Colonic mucosa (tissue), 4 donors: ENCODE measurements around the gene FAT4. TPM values are rescaled to one million over a fixed set of nuclear protein-coding genes. Genes with fewer than 3 reads are reported as not detected.

Experiments
- DNase-seq: peaks from one replicate; pipeline ENCODE4 v3.0.0-alpha.2; 2020
- H3K27ac ChIP-seq: fragments of 200-600 bp; one replicate; pipeline ENCODE4 v1.8.0; 2021
- H3K27me3 ChIP-seq: fragments of 200-600 bp; one replicate; pipeline ENCODE4 v1.8.0; 2021
- H3K36me3 ChIP-seq: fragments of 200-600 bp; one replicate; pipeline ENCODE4 v1.8.0; 2021
- H3K4me1 ChIP-seq: fragments of 200-600 bp; one replicate; pipeline ENCODE4 v1.8.0; 2021; ENCODE audit warnings: mild to moderate bottlenecking
- H3K4me3 ChIP-seq: fragments of 200-600 bp; one replicate; pipeline ENCODE4 v1.8.0; 2021
- H3K9ac ChIP-seq, 2 donors: one replicate each; pipeline ENCODE4 v1.7.0; 2013; ENCODE audit warnings: control low read depth in 2 of 2, low read depth in 2 of 2, low read length in 2 of 2
- H3K9me3 ChIP-seq: fragments of 200-600 bp; one replicate; pipeline ENCODE4 v1.8.0; 2021
- intact Hi-C: fragments of 100-400 bp; cut with DNase I; formaldehyde crosslinking; loops from one replicate; pipeline ENCODE4 v1.14.1; 2022
- total RNA-seq, 2 donors: library from RNA; stranded (reverse); fragmentation: NEBNext Ultra II Directional in 1 of 2; extraction: Animal tissue kit (Norgen Biotek cat#: 25700) in 1 of 2; gene quantifications; one replicate each; pipeline ENCODE4 v1.2.1, GENCODE V29; 2021
- TF ChIP-seq, protein P1 (sequence below): fragments of 200-600 bp; IDR thresholded peaks from one replicate; pipeline ENCODE4 v1.8.0; 2022; ENCODE audit warnings: antibody characterized with exemption, mild to moderate bottlenecking
- donor health status: healthy.
- donor health status: DM: no; HTN: no; CAD: no.
- donor health status: DM: no; HTN: no; CAD: no.

Gene FAT4
- total RNA-seq, 2 donors from 2014 or later, result 1.5 to 4.3 TPM

DNA sequence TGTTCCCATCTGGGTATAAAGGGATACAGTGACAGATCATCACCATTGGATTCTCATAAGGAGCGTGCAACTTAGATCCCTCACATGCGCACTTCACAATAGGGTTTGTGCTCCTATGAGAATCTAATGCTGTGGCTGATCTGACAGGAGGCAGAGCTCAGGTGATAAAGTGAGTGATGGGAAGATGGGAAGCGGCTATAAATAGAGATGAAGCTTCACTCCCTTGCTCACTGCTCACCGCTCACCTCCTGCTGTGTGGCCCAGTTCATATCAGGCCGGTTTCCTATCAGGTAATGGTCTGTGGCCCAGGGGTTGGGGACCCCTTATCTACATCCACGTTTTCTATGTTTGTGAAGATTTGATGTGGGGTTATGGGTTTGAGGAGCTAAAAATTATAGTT is 43.7 kb downstream of the FAT4 start:
- no peaks in the 10 kb centered on the region for H3K27me3 ChIP-seq
- H3K9me3 ChIP-seq, result no peaks in the 10 kb centered on the region
- intact Hi-C loops, result no loop called here
- no peak overlapping the region for H3K27ac ChIP-seq
- no peaks in the 10 kb centered on the region for H3K4me1 ChIP-seq
- TF ChIP-seq, protein P1, sequence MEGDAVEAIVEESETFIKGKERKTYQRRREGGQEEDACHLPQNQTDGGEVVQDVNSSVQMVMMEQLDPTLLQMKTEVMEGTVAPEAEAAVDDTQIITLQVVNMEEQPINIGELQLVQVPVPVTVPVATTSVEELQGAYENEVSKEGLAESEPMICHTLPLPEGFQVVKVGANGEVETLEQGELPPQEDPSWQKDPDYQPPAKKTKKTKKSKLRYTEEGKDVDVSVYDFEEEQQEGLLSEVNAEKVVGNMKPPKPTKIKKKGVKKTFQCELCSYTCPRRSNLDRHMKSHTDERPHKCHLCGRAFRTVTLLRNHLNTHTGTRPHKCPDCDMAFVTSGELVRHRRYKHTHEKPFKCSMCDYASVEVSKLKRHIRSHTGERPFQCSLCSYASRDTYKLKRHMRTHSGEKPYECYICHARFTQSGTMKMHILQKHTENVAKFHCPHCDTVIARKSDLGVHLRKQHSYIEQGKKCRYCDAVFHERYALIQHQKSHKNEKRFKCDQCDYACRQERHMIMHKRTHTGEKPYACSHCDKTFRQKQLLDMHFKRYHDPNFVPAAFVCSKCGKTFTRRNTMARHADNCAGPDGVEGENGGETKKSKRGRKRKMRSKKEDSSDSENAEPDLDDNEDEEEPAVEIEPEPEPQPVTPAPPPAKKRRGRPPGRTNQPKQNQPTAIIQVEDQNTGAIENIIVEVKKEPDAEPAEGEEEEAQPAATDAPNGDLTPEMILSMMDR, result no peak
- H3K9ac ChIP-seq, result no peak overlapping the region
- no peak overlapping the region for H3K4me3 ChIP-seq
- DNase-seq, result no peak
- H3K36me3 ChIP-seq, result no peaks in the 10 kb centered on the region

DNA sequence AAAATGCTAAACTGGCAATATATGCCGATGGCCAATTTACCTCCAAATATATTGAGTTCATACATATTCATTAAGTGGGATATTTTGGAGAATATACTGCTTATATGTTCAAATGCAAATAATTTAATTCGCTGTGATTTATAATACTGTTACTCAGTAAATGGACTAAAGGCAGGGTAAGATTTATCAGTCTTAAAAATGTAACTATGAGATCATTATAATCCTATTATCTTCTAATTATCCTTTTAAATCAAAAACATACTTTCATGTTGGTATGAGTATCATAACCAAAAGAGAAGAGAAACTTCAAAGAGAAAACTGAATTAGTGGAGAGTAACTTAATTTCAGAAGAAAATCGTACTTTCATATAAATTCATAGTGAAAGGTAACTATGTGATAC is 44.6 kb downstream of the FAT4 start:
- Histone ChIP-seq H3K27ac (no peak overlapping the region), H3K36me3 (no peaks in the 10 kb centered on the region), H3K9me3 (no peaks in the 10 kb centered on the region), H3K4me1 (no peaks in the 10 kb centered on the region), H3K9ac (no peak overlapping the region), H3K4me3 (no peak overlapping the region), H3K27me3 (no peaks in the 10 kb centered on the region)
- no peak for DNase-seq
- intact Hi-C loops, result no loop called here
- TF ChIP-seq, protein P1, result no peak

DNA sequence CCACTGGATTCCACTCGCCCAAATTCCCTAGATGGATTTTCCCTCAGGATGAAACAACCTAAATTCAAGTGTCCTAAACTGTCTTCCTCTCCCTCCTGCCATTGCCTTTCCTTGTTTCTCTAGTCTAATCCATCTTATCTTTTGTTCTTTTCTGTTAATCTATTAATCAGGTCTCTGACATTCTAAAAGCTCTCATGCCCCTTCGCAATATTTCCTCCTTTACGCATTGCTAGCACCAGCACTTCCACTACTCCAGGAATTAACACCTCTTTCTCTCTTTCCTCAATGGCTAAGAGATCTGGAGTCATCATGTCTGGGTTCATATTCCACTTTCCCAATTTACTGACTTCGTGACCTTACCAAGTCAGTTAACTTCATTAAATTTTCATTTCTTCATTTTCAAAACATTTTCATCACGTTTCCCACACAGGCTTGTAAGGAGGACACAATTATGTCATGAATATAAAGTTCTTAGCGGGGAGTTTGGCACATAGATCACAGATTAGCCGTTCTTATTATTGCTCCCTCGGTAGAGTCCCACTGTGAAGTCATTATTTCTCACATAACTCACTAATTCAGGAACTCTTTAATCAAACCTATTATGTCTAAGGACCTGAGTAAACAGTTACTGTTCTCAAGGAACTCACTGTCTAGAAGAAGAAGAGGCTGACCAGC is 45.3 kb downstream of the FAT4 start:
- Histone ChIP-seq H3K36me3 (no peaks in the 10 kb centered on the region), H3K4me3 (no peak overlapping the region), H3K9me3 (no peaks in the 10 kb centered on the region), H3K4me1 (no peaks in the 10 kb centered on the region), H3K27me3 (no peaks in the 10 kb centered on the region), H3K27ac (no peak overlapping the region), H3K9ac (no peak overlapping the region)
- DNase-seq, result no peak
- intact Hi-C loops, result no loop called here
- TF ChIP-seq, protein P1, result no peak

DNA sequence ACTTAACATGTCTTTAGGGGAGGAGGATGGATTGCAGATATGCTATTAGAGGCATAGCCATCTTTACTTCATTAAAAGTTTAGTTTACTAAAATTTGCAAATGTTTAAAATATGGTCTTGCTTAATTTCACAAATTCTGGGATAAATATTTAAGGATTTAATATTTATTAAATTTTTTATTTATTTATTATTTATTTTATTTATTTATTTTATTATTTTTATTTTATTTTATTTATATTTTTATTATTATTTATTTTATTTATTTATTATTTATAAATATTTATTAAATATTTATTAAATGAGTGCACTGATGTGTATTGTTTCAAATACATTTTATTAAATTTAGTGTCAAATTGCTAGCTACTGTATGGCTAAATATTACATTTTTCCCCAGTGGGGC is 46.0 kb downstream of the FAT4 start:
- TF ChIP-seq, protein P1, result no peak
- no peak overlapping the region for H3K4me3 ChIP-seq
- no peaks in the 10 kb centered on the region for H3K36me3 ChIP-seq
- no peak overlapping the region for H3K9ac ChIP-seq
- no peaks in the 10 kb centered on the region for H3K27me3 ChIP-seq
- no peak for DNase-seq
- no peaks in the 10 kb centered on the region for H3K4me1 ChIP-seq
- no peaks in the 10 kb centered on the region for H3K9me3 ChIP-seq
- intact Hi-C loops, result no loop called here
- H3K27ac ChIP-seq, result no peak overlapping the region
